WTC11 (cell line): ENCODE measurements around the gene KAT2B.

Experiments
- ATF3 ChIP-seq: sonication (generic); formaldehyde crosslinking; conservative IDR thresholded peaks from 2 replicates; pipeline ENCODE4 v1.8.1; 2022; ENCODE audit warnings: mild to moderate bottlenecking, missing genetic modification reagents
- CTCF ChIP-seq: fragments of 200-600 bp; IDR thresholded peaks from 2 replicates; pipeline ENCODE4 v1.8.0; 2022; ENCODE audit warnings: antibody characterized with exemption
- FOXJ3 ChIP-seq: sonication (generic); formaldehyde crosslinking; IDR thresholded peaks from 2 replicates; pipeline ENCODE4 v1.9.0; 2021; ENCODE audit warnings: missing genetic modification reagents, mild to moderate bottlenecking, borderline replicate concordance
- IRF2 ChIP-seq: sonication (generic); formaldehyde crosslinking; IDR thresholded peaks from 2 replicates; pipeline ENCODE4 v1.8.0; 2022; ENCODE audit warnings: low read depth, missing genetic modification reagents, borderline replicate concordance
- MAX ChIP-seq: sonication (generic); formaldehyde crosslinking; IDR thresholded peaks from 2 replicates; pipeline ENCODE4 v1.8.0; 2022; ENCODE audit warnings: mild to moderate bottlenecking, missing genetic modification reagents
- NFYB ChIP-seq: sonication (generic); formaldehyde crosslinking; conservative IDR thresholded peaks from 2 replicates; pipeline ENCODE4 v1.8.0; 2022; ENCODE audit warnings: low read depth, missing genetic modification reagents
- NR2C2 ChIP-seq: sonication (generic); formaldehyde crosslinking; IDR thresholded peaks from 2 replicates; pipeline ENCODE4 v1.8.0; 2022; ENCODE audit warnings: mild to moderate bottlenecking, missing genetic modification reagents
- RORB ChIP-seq: fragments of 250-450 bp; sonication (Bioruptor Pico); IDR thresholded peaks from 2 replicates; pipeline ENCODE4 v1.9.0; 2021; ENCODE audit warnings: mild to moderate bottlenecking
- TP53 ChIP-seq: sonication (generic); formaldehyde crosslinking; IDR thresholded peaks from 2 replicates; pipeline ENCODE4 v1.8.1; 2023; ENCODE audit warnings: mild to moderate bottlenecking, missing genetic modification reagents
- USF1 ChIP-seq: sonication (generic); formaldehyde crosslinking; IDR thresholded peaks from 2 replicates; pipeline ENCODE4 v1.8.0; 2022; ENCODE audit warnings: mild to moderate bottlenecking, missing genetic modification reagents
- ZNF121 ChIP-seq: sonication (generic); formaldehyde crosslinking; IDR thresholded peaks from 2 replicates; pipeline ENCODE4 v1.8.0; 2023; ENCODE audit warnings: missing genetic modification reagents

GRCh38 chr3:20043396-20043795, 3.1 kb downstream of the KAT2B start:
- TF ChIP-seq CTCF (no peak), FOXJ3 (CRISPR knock-in tag) (no peak), MAX (CRISPR knock-in tag) (no peak), ZNF121 (CRISPR knock-in tag) (no peak), NFYB (no peak), IRF2 (CRISPR knock-in tag) (no peak), NR2C2 (no peak), RORB (CRISPR knock-in tag) (no peak), TP53 (CRISPR knock-in tag) (no peak), USF1 (CRISPR knock-in tag) (no peak), ATF3 (CRISPR knock-in tag) (no peak)
